Anterior cingulate cortex (tissue), 58 donors: ENCODE data around the gene DCLK3.
A peak's percentile ranks its signal among the peaks of the same experiment; 100 is the strongest.

Experiments
- DNase-seq, 58 donors: peaks; one replicate each; lab custom pipeline; 2025; lab: John Stamatoyannopoulos, UW

DCLK3 gene

GRCh38 chr3:36713904-36714303, 50.4 kb downstream of the DCLK3 start:
- DNase-seq: no peak

GRCh38 chr3:36710606-36711005, 53.7 kb downstream of the DCLK3 start:
- no peak for DNase-seq

GRCh38 chr3:36709826-36710365, 54.5 kb downstream of the DCLK3 start:
- no peak for DNase-seq

- DNase-seq: no peak
These were observed 55.1 kb downstream of the DCLK3 start for GRCh38 chr3:36709281-36709680.

- no peak for DNase-seq
These were observed 56.5 kb downstream of the DCLK3 start for GRCh38 chr3:36707623-36708409.

GRCh38 chr3:36705015-36705414, 59.3 kb downstream of the DCLK3 start:
- DNase-seq: no peak

- no peak for DNase-seq
These were observed 60.1 kb downstream of the DCLK3 start for GRCh38 chr3:36704280-36704679.

GRCh38 chr3:36701249-36701572, 63.1 kb downstream of the DCLK3 start:
- DNase-seq: no peak

- peak in 46 of 58 donors; percentile 2 to 68 (median 28) for DNase-seq
These were observed 63.7 kb downstream of the DCLK3 start for GRCh38 chr3:36700537-36701248.

- DNase-seq: no peak
These were observed 66.0 kb downstream of the DCLK3 start for GRCh38 chr3:36698314-36698713.

- no peak for DNase-seq
These were observed 66.9 kb downstream of the DCLK3 start for GRCh38 chr3:36697229-36698001.

GRCh38 chr3:36696799-36697198, 67.6 kb downstream of the DCLK3 start:
- no peak for DNase-seq

- no peak for DNase-seq
These were observed 68.6 kb downstream of the DCLK3 start for GRCh38 chr3:36695769-36696137.

- DNase-seq: no peak
These were observed 69.1 kb downstream of the DCLK3 start for GRCh38 chr3:36695113-36695768.

GRCh38 chr3:36693670-36694069, 70.7 kb downstream of the DCLK3 start:
- no peak for DNase-seq

GRCh38 chr3:36689560-36689959, 74.8 kb downstream of the DCLK3 start:
- no peak for DNase-seq

GRCh38 chr3:36688815-36689214, 75.5 kb downstream of the DCLK3 start:
- DNase-seq: no peak

- DNase-seq: no peak
These were observed 77.8 kb downstream of the DCLK3 start for GRCh38 chr3:36686516-36686915.

GRCh38 chr3:36681867-36682266, 82.5 kb downstream of the DCLK3 start:
- DNase-seq: no peak

GRCh38 chr3:36680952-36681351, 83.4 kb downstream of the DCLK3 start:
- no peak for DNase-seq
